ENCODE results near the gene OR4D2.

Gene OR4D2

DNA sequence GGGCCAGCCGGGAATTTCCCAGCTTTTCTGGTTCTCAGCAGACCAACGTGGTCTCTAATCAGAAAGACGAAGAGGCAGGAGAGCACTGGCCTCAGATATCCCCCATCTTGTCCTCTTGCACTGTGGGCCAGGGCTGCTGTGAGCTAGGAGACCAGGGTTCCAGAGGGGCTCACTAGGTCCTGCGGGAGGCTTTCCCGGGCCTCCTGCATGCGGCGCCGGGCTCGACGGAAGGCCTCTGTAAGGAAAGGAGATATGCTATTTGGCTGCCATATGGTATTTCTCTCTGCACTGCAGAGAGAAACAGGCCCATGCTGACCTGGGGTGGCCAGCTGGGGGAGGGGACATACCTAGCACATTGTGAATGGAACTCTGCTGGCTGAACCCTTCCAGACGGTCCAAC lies 39.2 kb downstream of the OR4D2 start:
- H3K27ac Mint-ChIP-seq = no peak overlapping the region
- ATAC-seq (ENCODE audit: low read depth) (no peak), DNase-seq (ENCODE audit: low spot score in 2 of 2) (no peak)
- no peaks in the 10 kb centered on the region for H3K27me3 Mint-ChIP-seq
- peaks cover 20% of the 10 kb centered on the region for H3K36me3 Mint-ChIP-seq
- no peaks in the 10 kb centered on the region for H3K4me1 Mint-ChIP-seq
- no peaks in the 10 kb centered on the region for H3K9me3 Mint-ChIP-seq
- no peak overlapping the region for H3K4me3 Mint-ChIP-seq

DNA sequence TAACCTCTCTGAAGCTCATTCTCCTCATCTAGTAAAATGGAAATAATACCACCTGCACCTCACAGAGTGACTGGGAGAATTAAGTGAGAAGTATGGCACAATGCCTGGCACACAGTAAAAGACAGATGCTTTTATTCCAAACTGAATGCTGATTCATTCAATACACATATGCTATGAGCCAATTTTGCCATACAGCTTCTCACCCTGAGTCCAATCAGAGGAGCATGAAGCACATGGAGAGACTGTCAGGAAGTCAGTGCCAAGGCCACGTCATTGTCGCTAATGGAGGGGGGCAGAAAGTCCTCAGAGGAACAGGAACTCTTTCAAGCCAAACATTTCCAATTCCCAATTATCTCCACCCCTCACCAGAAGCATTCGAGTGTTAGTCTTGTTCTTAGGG lies 40.7 kb downstream of the OR4D2 start:
- Mint-ChIP-seq H3K4me1 (peaks cover 2% of the 10 kb centered on the region), H3K27me3 (no peaks in the 10 kb centered on the region), H3K36me3 (peaks cover 23% of the 10 kb centered on the region), H3K9me3 (no peaks in the 10 kb centered on the region), H3K27ac (no peak overlapping the region), H3K4me3 (no peak overlapping the region)
- no peak for DNase-seq (ENCODE audit: low spot score in 2 of 2)
- ATAC-seq (ENCODE audit: low read depth) = no peak

DNA sequence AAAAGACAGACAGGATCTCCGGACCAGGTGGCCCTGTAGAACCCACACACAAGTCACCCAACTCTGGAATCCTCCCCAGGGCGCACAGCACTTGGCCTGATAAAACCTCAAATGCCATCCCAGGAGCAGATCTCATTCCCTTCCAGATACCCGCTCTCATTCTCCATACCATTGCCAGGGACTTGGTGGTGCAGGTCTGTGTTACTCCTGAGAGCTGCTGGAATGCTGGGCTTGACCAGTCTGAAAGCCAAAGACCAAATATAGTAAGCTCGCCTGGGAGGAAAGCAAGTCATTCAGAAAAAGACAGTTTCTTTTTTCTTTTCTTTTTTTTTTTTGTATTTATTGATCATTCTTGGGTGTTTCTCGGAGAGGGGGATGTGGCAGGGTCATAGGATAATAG lies 41.6 kb downstream of the OR4D2 start:
- ATAC-seq (ENCODE audit: low read depth) = no peak
- Mint-ChIP-seq H3K4me3 (no peak overlapping the region), H3K9me3 (no peaks in the 10 kb centered on the region), H3K4me1 (peaks cover 2% of the 10 kb centered on the region), H3K27me3 (no peaks in the 10 kb centered on the region), H3K36me3 (peaks cover 26% of the 10 kb centered on the region), H3K27ac (no peak overlapping the region)
- no peak for DNase-seq (ENCODE audit: low spot score in 2 of 2)

DNA sequence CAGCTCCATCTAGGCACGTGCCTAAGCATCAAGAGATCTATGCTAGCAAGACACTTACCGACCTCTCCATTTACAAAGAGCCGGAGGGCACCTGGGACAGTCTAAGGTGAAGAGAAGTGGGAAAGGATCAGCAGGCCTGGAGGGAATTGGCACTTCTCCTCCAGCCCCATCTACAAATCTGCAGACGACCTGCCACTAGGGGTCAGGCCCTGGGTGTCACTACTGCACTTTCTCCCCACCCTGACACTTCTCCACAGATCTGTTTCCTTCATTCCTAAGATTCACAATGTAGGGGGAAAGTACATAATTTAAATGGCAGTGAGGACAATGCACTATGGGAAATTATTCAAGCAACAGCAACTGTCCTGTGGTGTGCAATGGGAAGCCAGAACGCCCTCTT lies 44.1 kb downstream of the OR4D2 start:
- ATAC-seq (ENCODE audit: low read depth) (no peak), DNase-seq (ENCODE audit: low spot score in 2 of 2) (no peak)
- Mint-ChIP-seq H3K36me3 (peaks cover 28% of the 10 kb centered on the region), H3K27ac (no peak overlapping the region), H3K4me1 (peaks cover 2% of the 10 kb centered on the region), H3K4me3 (no peak overlapping the region), H3K9me3 (no peaks in the 10 kb centered on the region), H3K27me3 (no peaks in the 10 kb centered on the region)

DNA sequence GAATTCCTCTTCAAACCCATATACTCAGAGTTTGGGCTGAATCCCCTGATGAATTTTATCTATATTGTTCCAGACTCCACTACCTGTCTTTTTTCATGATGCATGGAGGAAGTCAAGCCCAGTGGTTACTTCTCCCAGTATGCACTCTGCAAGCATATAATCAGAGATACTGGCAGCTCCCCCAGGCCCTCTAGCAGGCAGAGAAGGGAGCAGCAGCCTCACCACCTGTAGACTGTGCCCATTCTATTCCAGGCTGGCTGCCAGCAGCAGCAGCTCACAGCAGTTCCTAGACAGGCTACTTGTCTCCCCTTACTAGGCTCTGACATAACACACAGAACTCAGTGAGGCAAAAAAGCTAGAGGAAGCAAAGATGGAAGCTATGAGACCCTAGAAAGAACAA lies 48.9 kb downstream of the OR4D2 start:
- peaks cover 10% of the 10 kb centered on the region for H3K36me3 Mint-ChIP-seq
- H3K27me3 Mint-ChIP-seq = no peaks in the 10 kb centered on the region
- no peak overlapping the region for H3K4me3 Mint-ChIP-seq
- DNase-seq (ENCODE audit: low spot score in 2 of 2) (no peak), ATAC-seq (ENCODE audit: low read depth) (no peak)
- H3K9me3 Mint-ChIP-seq = no peaks in the 10 kb centered on the region
- peak overlapping the region; percentile 100 for H3K27ac Mint-ChIP-seq
- peaks cover 18% of the 10 kb centered on the region for H3K4me1 Mint-ChIP-seq

DNA sequence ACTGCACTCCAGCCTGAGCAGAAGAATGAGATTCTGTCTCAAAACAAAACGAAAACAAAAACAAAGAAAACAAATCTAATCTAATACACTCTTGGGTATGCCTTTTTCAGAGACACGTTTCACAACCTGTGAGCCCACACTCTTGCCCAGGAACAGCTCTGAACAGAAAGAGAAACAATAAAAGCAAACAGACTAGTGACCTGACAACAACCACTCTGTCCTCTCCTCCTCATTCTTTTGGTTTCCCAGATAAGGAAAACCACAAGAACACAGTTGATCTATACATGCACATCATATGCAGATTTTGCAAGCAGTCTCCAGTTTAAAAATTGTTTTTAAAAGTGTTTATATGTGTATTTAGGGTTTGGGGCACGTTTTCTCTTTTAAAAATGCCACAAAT lies 51.0 kb downstream of the OR4D2 start:
- Mint-ChIP-seq H3K4me1 (peaks cover 18% of the 10 kb centered on the region), H3K36me3 (peaks cover 7% of the 10 kb centered on the region), H3K9me3 (no peaks in the 10 kb centered on the region), H3K27ac (peak overlapping the region; percentile 100), H3K27me3 (no peaks in the 10 kb centered on the region), H3K4me3 (peak overlapping the region; percentile 34)
- ATAC-seq (ENCODE audit: low read depth) (no peak), DNase-seq (ENCODE audit: low spot score in 2 of 2) (no peak)

DNA sequence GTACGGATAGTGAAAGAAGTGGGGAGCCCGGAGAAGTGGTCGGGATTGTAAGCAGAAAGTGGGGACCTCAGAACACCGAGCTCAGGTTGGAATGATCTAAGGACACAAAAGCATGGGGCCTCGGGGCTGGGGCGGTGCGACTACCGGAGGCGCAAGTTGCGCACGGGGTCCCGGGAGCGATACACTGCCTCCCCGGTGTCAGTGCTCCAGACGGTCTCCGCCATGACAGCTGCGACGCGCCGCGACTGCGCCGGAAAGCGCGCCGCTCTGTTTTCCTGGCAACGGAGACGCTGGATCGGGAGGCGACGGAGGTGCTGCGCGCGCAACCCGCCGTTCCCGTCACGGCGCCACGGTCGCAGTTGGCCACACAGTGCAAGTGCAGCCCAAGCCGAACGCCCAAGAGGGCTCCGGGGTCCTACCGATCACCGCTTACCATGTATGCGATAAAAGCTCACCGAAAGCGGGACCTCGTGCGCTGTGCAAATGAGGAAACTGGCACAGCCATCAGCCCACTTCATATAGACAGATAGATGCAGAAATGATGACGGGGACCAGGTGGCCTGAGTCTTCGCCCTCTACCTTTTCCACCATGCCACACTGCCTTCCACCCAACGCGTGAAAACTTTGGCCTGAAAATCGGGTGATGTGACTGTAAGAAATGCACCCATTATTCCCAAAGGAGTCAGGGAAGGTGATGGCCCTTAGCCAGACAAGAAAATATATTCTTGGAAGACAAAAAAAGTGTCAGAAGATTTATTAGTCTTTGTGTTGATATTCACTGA lies 52.4 kb downstream of the OR4D2 start, which contains the start of gene MKS1:
MKS1 (minus strand) TSS at position 249 of the 782 bp plus-strand sequence; CDS start at position 224, 25 bp downstream.
- Mint-ChIP-seq H3K4me3 (peak within 1 kb of the TSS; percentile 93), H3K36me3 (no peaks in the 10 kb centered on the region), H3K27me3 (peaks cover 2% of the 10 kb centered on the region), H3K27ac (peak within 1 kb of the TSS; percentile 100), H3K9me3 (no peaks in the 10 kb centered on the region), H3K4me1 (peaks cover 18% of the 10 kb centered on the region)
- DNase-seq (ENCODE audit: low spot score in 2 of 2) (peak; percentile 90 to 92), ATAC-seq (ENCODE audit: low read depth) (peak; percentile 90)

DNA sequence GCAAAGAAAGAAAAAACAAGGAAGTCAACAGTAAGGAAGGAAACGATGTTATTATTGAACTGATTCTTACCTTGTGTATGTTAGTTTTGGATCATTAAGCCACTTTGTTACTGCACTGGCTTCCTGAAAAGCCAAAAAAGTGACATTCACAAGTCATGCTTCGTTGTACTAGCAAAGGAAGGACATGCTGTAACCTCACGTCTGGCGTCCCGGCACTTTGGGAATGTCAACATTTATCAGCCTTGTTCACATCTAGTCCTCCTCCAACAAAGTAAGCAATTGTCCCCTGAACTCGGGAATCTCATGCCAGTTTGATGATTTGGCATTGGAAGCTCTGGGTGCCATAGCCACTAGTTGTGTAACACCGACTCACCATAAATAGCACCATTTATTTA lies 53.0 kb downstream of the OR4D2 start:
- H3K27ac Mint-ChIP-seq = peak overlapping the region; percentile 100
- peak overlapping the region; percentile 93 for H3K4me3 Mint-ChIP-seq
- no peak for DNase-seq (ENCODE audit: low spot score in 2 of 2)
- H3K27me3 Mint-ChIP-seq = peaks cover 2% of the 10 kb centered on the region
- no peaks in the 10 kb centered on the region for H3K9me3 Mint-ChIP-seq
- no peaks in the 10 kb centered on the region for H3K36me3 Mint-ChIP-seq
- no peak for ATAC-seq (ENCODE audit: low read depth)
- H3K4me1 Mint-ChIP-seq = peaks cover 18% of the 10 kb centered on the region
